Neuronal stem cell (in vitro differentiated cells): ENCODE data around the gene MTOR.
A peak's percentile ranks its signal among the peaks of the same experiment; 100 is the strongest.

Experiments
- DNase-seq: peaks from one replicate; pipeline ENCODE4 v3.0.0-alpha.2; 2013; ENCODE audit warnings: low spot score
- H2AFZ ChIP-seq: one replicate; pipeline ENCODE4 v1.6.1; 2013; ENCODE audit warnings: mild to moderate bottlenecking, low read length, inconsistent platforms
- H2AK5ac ChIP-seq: 2 replicates; pipeline ENCODE4 v1.6.1; 2013; ENCODE audit warnings: low read depth, mild to moderate bottlenecking, inconsistent platforms, low read length, moderate library complexity, mixed read lengths
- H2BK120ac ChIP-seq: 2 replicates; pipeline ENCODE4 v1.6.1; 2013; ENCODE audit warnings: low read depth, mild to moderate bottlenecking, inconsistent platforms, low read length, moderate library complexity, mixed read lengths
- H2BK12ac ChIP-seq: one replicate; pipeline ENCODE4 v1.6.1; 2013; ENCODE audit warnings: low read length, inconsistent platforms
- H2BK15ac ChIP-seq: 2 replicates; pipeline ENCODE4 v1.6.1; 2013; ENCODE audit warnings: mild to moderate bottlenecking, low read length, inconsistent platforms, mixed read lengths
- H2BK5ac ChIP-seq: one replicate; pipeline ENCODE4 v1.6.1; 2013; ENCODE audit warnings: inconsistent platforms, mild to moderate bottlenecking, low read length, moderate library complexity
- H3K14ac ChIP-seq: one replicate; pipeline ENCODE4 v1.6.1; 2013; ENCODE audit warnings: low read length, inconsistent platforms
- H3K18ac ChIP-seq: 2 replicates; pipeline ENCODE4 v1.6.1; 2013; ENCODE audit warnings: low read length, inconsistent platforms
- H3K23ac ChIP-seq: 2 replicates; pipeline ENCODE4 v1.6.1; 2013; ENCODE audit warnings: low read depth, mild to moderate bottlenecking, mixed read lengths, low read length, inconsistent platforms; ENCODE audit not compliant: poor library complexity
- H3K27ac ChIP-seq: replicated peaks from 3 replicates; pipeline ENCODE4 v1.5.1; 2013; ENCODE audit warnings: low read length, inconsistent platforms
- H3K27me3 ChIP-seq, 3 experiments: 2 replicates each; pipeline ENCODE4 v1.6.1; 2013; ENCODE audit warnings: low read length in 3 of 3, mild to moderate bottlenecking in 2 of 3, inconsistent platforms in 1 of 3, low read depth in 1 of 3, mixed read lengths in 1 of 3, moderate library complexity in 1 of 3; ENCODE audit not compliant: control insufficient read depth in 3 of 3, insufficient read depth in 3 of 3
- H3K36me3 ChIP-seq, 2 donors: replicated peaks in 1 of 2; 2 replicates each; pipeline ENCODE4 v1.6.1; 2013; ENCODE audit warnings: low read length in 2 of 2; ENCODE audit not compliant: control insufficient read depth in 2 of 2, insufficient read depth in 2 of 2
- H3K4ac ChIP-seq: 2 replicates; pipeline ENCODE4 v1.6.1; 2013; ENCODE audit warnings: inconsistent platforms, mild to moderate bottlenecking, low read length, moderate library complexity
- H3K4me1 ChIP-seq, 2 donors: 1 replicate in 1 of 2; 2 replicates in 1 of 2; pipeline ENCODE4 v1.6.1; 2013; ENCODE audit warnings: low read length in 2 of 2, low read depth in 1 of 2; ENCODE audit not compliant: control insufficient read depth in 2 of 2, insufficient read depth in 1 of 2
- H3K4me2 ChIP-seq: one replicate; pipeline ENCODE4 v1.6.1; 2013; ENCODE audit warnings: mild to moderate bottlenecking, low read length, inconsistent platforms; ENCODE audit not compliant: insufficient read depth, poor library complexity, severe bottlenecking
- H3K4me3 ChIP-seq, 2 donors: 2 replicates each; pipeline ENCODE4 v1.5.1; 2013; ENCODE audit warnings: low read length in 2 of 2, mild to moderate bottlenecking in 2 of 2, inconsistent platforms in 1 of 2, moderate library complexity in 1 of 2
- H3K79me1 ChIP-seq: one replicate; pipeline ENCODE4 v1.6.1; 2013; ENCODE audit warnings: low read depth, mild to moderate bottlenecking, inconsistent platforms, low read length, moderate library complexity
- H3K9ac ChIP-seq: one replicate; pipeline ENCODE4 v1.6.1; 2013; ENCODE audit warnings: mild to moderate bottlenecking, low read depth, low read length, inconsistent platforms; ENCODE audit not compliant: poor library complexity
- H3K9me3 ChIP-seq, 2 donors: replicated peaks in 1 of 2; 2 replicates each; pipeline versions ENCODE3 to v1.6.1; 2013; ENCODE audit warnings: low read length in 2 of 2, mild to moderate bottlenecking in 2 of 2, inconsistent platforms in 1 of 2, low read depth in 1 of 2, mixed read lengths in 1 of 2, moderate library complexity in 1 of 2; ENCODE audit not compliant: control insufficient read depth in 2 of 2, insufficient read depth in 1 of 2
- H4K8ac ChIP-seq: one replicate; pipeline ENCODE4 v1.6.1; 2013; ENCODE audit warnings: low read depth, mild to moderate bottlenecking, inconsistent platforms, low read length, moderate library complexity
- H4K91ac ChIP-seq: one replicate; pipeline ENCODE4 v1.6.1; 2013; ENCODE audit warnings: low read length, low read depth, mild to moderate bottlenecking, inconsistent platforms; ENCODE audit not compliant: poor library complexity
- WGBS, 2 donors: extraction: QIAGEN DNeasy Blood & Tissue Kit; methylation state at CpG; one replicate each; pipeline ENCODE4 v1.1.7; 2013; ENCODE audit warnings: missing lambda C conversion rate in 2 of 2, mixed read lengths in 1 of 2; ENCODE audit not compliant: insufficient read length in 2 of 2, insufficient replicate concordance in 1 of 2; ENCODE audit errors: extremely low coverage in 2 of 2; 5-methylcytosine and 5-hydroxymethylcytosine counted together

MTOR gene

DNA sequence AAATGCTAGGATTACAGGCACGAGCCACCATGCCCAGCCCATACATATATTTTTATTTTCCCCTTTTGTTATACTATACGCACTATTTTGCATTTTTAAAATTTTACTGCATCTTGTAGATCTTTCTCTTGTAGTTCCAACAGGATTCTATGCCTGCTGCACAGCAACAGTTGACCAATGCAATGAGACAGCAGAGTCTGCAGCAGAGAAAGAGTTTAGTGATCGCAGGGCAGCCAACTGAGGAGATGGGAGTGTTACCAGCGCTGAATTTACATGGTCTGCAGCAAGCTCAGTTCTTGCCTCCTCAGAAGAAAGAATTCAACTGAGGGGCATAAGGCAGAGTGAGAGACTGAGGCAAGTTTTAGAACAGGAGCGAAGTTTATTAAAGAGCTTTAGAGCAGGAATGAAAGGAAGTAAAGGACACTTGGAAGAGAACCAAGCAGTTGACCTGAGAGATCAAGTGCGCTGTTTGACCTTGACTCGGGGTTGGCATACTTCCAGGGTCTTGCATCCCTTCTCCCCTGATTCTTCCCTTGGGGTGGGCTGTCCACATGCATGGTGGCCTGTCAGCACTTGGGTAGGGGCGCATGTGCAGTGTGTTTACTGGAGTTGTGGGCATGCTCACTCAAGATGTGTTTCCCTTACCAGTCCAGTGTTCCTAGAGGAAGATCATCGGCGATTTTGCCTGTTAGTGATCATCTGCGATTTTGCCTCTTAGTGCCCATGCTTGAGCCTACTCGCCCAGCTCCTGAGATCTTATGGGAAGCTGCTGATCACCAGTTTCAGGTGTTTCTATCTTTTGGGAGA lies 4.1 kb upstream of the MTOR start:
- WGBS, 2 donors: no CpG with 5 or more reads among the region's 12 CpGs

DNA sequence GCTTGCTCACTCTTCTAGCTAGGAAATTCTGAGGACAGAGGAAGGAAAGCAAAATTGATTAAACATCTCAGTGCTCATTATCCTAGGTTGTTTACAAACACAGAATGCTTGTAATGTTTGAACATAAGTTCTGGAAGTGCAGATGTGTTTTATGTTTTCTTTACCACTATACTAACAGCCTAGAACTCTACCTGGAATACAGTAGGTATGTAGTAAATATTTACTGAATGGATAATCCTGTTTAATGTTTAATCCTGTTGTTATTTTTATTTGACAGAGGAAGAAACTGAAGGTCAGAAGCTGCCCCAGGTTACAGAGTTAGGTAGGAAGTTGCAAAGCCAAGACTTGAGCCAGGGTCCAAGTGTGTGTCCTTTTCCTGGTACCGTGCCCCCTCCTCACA lies 6.1 kb downstream of the MTOR start:
- no peaks in the 10 kb centered on the region for H3K4me1 ChIP-seq
- no peak overlapping the region for H3K27ac ChIP-seq
- H3K9me3 ChIP-seq: peaks cover under 1 to 2% of the 10 kb centered on the region in 2 donors
- no peak overlapping the region for H3K23ac ChIP-seq
- no peak overlapping the region for H3K4me2 ChIP-seq
- H2AFZ ChIP-seq: no peak overlapping the region
- no peak overlapping the region for H3K4ac ChIP-seq
- H2BK120ac ChIP-seq: no peak overlapping the region
- DNase-seq: no peak
- no peak overlapping the region for H4K8ac ChIP-seq
- no peak overlapping the region for H3K14ac ChIP-seq
- H3K27me3 ChIP-seq: no peaks in the 10 kb centered on the region
- H2BK5ac ChIP-seq: no peak overlapping the region
- H2BK12ac ChIP-seq: no peak overlapping the region
- no peak overlapping the region for H3K4me3 ChIP-seq
- H3K18ac ChIP-seq: no peak overlapping the region
- no peak overlapping the region for H2BK15ac ChIP-seq
- no peak overlapping the region for H3K9ac ChIP-seq
- H3K36me3 ChIP-seq: peaks cover 56 to 84% of the 10 kb centered on the region in 2 donors
- peaks cover 5% of the 10 kb centered on the region for H3K79me1 ChIP-seq
- H2AK5ac ChIP-seq: no peak overlapping the region
- WGBS, 2 donors: no CpG with 5 or more reads among the region's 1 CpG
- H4K91ac ChIP-seq: no peak overlapping the region

More for the DNA sequence above, 4.1 kb upstream of the MTOR start:
- no peak for DNase-seq
- no peak overlapping the region for H3K9ac ChIP-seq
- H4K8ac ChIP-seq: no peak overlapping the region
- H3K4me1 ChIP-seq: no peaks in the 10 kb centered on the region
- H2AK5ac ChIP-seq: no peak overlapping the region
- H3K36me3 ChIP-seq: no peaks in the 10 kb centered on the region
- H3K4ac ChIP-seq: no peak overlapping the region
- no peak overlapping the region for H3K4me2 ChIP-seq
- peaks cover 0 to 2% of the 10 kb centered on the region in 2 donors for H3K9me3 ChIP-seq
- H3K27ac ChIP-seq: no peak overlapping the region
- H3K4me3 ChIP-seq: no peak overlapping the region
- H2BK12ac ChIP-seq: no peak overlapping the region
- H4K91ac ChIP-seq: no peak overlapping the region
- no peak overlapping the region for H3K23ac ChIP-seq
- peak overlapping the region; percentile 17 for H2AFZ ChIP-seq
- no peaks in the 10 kb centered on the region for H3K27me3 ChIP-seq
- H2BK15ac ChIP-seq: no peak overlapping the region
- H3K18ac ChIP-seq: no peak overlapping the region
- H3K14ac ChIP-seq: no peak overlapping the region
- no peak overlapping the region for H2BK120ac ChIP-seq
- peaks cover 6% of the 10 kb centered on the region for H3K79me1 ChIP-seq
- no peak overlapping the region for H2BK5ac ChIP-seq

DNA sequence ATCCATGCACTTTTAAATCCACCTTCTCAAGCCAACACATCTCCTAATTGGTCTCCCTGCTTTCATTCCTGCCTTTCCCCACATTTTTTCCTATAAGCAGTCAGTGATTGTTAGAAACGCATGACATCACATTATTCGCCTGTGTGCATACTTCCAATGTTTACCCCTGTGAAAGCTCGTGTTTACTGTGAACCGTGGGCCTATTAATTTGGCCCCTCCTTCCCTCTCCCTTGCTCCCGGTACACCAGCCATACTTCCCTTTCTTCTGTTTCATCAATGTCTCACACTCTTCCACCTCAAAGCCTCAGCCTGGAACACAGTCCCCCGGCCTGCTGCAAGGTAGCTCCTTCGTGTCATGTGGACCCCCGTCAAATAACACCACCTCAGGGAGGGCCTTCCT lies 9.1 kb downstream of the MTOR start:
- Histone ChIP-seq H3K9ac (no peak overlapping the region), H3K36me3 (peaks cover 55 to 78% of the 10 kb centered on the region in 2 donors), H3K27ac (no peak overlapping the region), H3K23ac (no peak overlapping the region), H3K27me3 (no peaks in the 10 kb centered on the region), H2BK120ac (no peak overlapping the region), H4K8ac (no peak overlapping the region), H3K4me3 (no peak overlapping the region), H3K9me3 (peaks cover 8 to 11% of the 10 kb centered on the region in 2 donors), H2BK5ac (no peak overlapping the region), H2AK5ac (no peak overlapping the region), H2AFZ (no peak overlapping the region), H3K18ac (no peak overlapping the region), H3K4me2 (no peak overlapping the region), H3K4me1 (no peaks in the 10 kb centered on the region), H3K4ac (no peak overlapping the region), H3K14ac (no peak overlapping the region), H2BK12ac (no peak overlapping the region), H3K79me1 (peaks cover 3% of the 10 kb centered on the region), H4K91ac (no peak overlapping the region), H2BK15ac (no peak overlapping the region)
- WGBS, 2 donors: no CpG with 5 or more reads among the region's 8 CpGs
- no peak for DNase-seq

DNA sequence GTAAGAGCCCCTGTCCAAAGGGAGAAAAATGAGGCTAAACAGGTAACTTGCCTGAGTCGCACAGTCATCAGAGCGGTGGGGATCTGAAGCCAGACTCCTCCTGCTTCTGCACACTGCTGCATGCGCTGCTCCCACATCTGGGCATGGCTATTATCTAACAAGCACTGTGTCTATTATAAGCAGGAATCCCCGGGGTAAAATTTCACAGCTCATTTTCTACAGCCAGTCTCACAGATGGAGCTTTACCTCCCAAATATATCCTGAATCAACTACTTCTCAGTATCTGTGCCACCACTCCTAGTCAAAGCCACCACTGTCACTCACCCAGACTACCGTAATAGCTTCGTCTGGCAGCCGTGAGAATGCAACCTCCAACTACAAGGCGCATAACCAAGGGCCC lies 9.8 kb downstream of the MTOR start:
- whole genome bisulfite sequencing, 2 donors: no CpG with 5 or more reads among the region's 8 CpGs

More for the DNA sequence above, 9.8 kb downstream of the MTOR start:
- Histone ChIP-seq H2BK15ac (no peak overlapping the region), H2BK5ac (no peak overlapping the region), H2BK12ac (no peak overlapping the region), H3K18ac (no peak overlapping the region), H3K9ac (no peak overlapping the region), H3K4me1 (no peaks in the 10 kb centered on the region), H3K36me3 (peaks cover 53 to 79% of the 10 kb centered on the region in 2 donors), H3K4me2 (no peak overlapping the region), H2AFZ (no peak overlapping the region), H3K14ac (no peak overlapping the region), H3K4ac (no peak overlapping the region), H3K27me3 (no peaks in the 10 kb centered on the region), H2BK120ac (no peak overlapping the region), H3K9me3 (peaks cover 8 to 11% of the 10 kb centered on the region in 2 donors), H3K27ac (no peak overlapping the region), H3K4me3 (no peak overlapping the region), H3K79me1 (peaks cover 3% of the 10 kb centered on the region), H4K91ac (no peak overlapping the region), H4K8ac (no peak overlapping the region), H3K23ac (no peak overlapping the region), H2AK5ac (no peak overlapping the region)
- DNase-seq: no peak
